DND-41 (cell line): Measurements from ENCODE around the gene MRPL9.

Experiments
- ATAC-seq: fragments of 200-7000 bp; cut with Tn5 transposase; 3 replicates; pipeline ENCODE4 v1.9.1; 2021; ENCODE audit warnings: low read depth; ENCODE audit not compliant: insufficient read depth
- DNase-seq: peaks from one replicate; pipeline ENCODE4 v3.0.0-alpha.2; 2020
- H2AFZ ChIP-seq: 2 replicates; pipeline ENCODE4 v1.6.0; 2012; ENCODE audit warnings: low read depth, low read length
- H3K27ac ChIP-seq: 2 replicates; pipeline ENCODE4 v1.5.1; 2012; ENCODE audit warnings: low read length, inconsistent platforms
- H3K27me3 ChIP-seq: fragments of 200-600 bp; sonication (generic); 2 replicates; pipeline ENCODE4 v1.6.0; 2012; ENCODE audit warnings: low read length, mild to moderate bottlenecking, inconsistent platforms; ENCODE audit not compliant: insufficient read depth, poor library complexity
- H3K36me3 ChIP-seq: 2 replicates; pipeline ENCODE4 v1.5.1; 2012; ENCODE audit warnings: low read length, inconsistent platforms; ENCODE audit not compliant: insufficient read depth
- H3K4me1 ChIP-seq: 2 replicates; pipeline ENCODE4 v1.5.1; 2012; ENCODE audit warnings: mild to moderate bottlenecking, low read length; ENCODE audit not compliant: insufficient read depth
- H3K4me2 ChIP-seq: 2 replicates; pipeline ENCODE4 v1.6.0; 2012; ENCODE audit warnings: mild to moderate bottlenecking, moderate library complexity, low read length, inconsistent platforms; ENCODE audit not compliant: insufficient read depth
- H3K4me3 ChIP-seq, 2 experiments: fragments of 200-600 bp in 1 of 2; shearing (Covaris generic) in 1 of 2; 2 replicates each; pipeline ENCODE4 v1.5.1; 2012 to 2016; ENCODE audit warnings: inconsistent platforms in 2 of 2, low read length in 2 of 2, mild to moderate bottlenecking in 2 of 2, low read depth in 1 of 2, moderate library complexity in 1 of 2
- H3K79me2 ChIP-seq: 2 replicates; pipeline ENCODE4 v1.6.0; 2012; ENCODE audit warnings: low read length, inconsistent platforms; ENCODE audit not compliant: insufficient read depth
- H3K9ac ChIP-seq: 2 replicates; pipeline ENCODE4 v1.6.0; 2012; ENCODE audit warnings: low read depth, mild to moderate bottlenecking, inconsistent platforms, low read length, moderate library complexity
- H3K9me3 ChIP-seq: 2 replicates; pipeline ENCODE4 v1.5.1; 2012; ENCODE audit warnings: low read length, moderate library complexity, mild to moderate bottlenecking, inconsistent platforms; ENCODE audit not compliant: insufficient read depth, severe bottlenecking
- H4K20me1 ChIP-seq: 2 replicates; pipeline ENCODE4 v1.6.0; 2012; ENCODE audit warnings: low read length; ENCODE audit not compliant: insufficient read depth
- CTCF ChIP-seq: IDR thresholded peaks from 2 replicates; pipeline ENCODE4 v1.5.1; 2012; ENCODE audit warnings: borderline replicate concordance, low read length, moderate library complexity, mild to moderate bottlenecking; ENCODE audit not compliant: poor library complexity, severe bottlenecking; ENCODE audit errors: extremely low read depth
- EZH2 ChIP-seq: IDR thresholded peaks from 3 replicates; pipeline ENCODE4 v1.6.1; 2012; ENCODE audit warnings: borderline replicate concordance, low read depth, mild to moderate bottlenecking, moderate library complexity, low read length, inconsistent platforms; ENCODE audit not compliant: severe bottlenecking

MRPL9 gene

DNA sequence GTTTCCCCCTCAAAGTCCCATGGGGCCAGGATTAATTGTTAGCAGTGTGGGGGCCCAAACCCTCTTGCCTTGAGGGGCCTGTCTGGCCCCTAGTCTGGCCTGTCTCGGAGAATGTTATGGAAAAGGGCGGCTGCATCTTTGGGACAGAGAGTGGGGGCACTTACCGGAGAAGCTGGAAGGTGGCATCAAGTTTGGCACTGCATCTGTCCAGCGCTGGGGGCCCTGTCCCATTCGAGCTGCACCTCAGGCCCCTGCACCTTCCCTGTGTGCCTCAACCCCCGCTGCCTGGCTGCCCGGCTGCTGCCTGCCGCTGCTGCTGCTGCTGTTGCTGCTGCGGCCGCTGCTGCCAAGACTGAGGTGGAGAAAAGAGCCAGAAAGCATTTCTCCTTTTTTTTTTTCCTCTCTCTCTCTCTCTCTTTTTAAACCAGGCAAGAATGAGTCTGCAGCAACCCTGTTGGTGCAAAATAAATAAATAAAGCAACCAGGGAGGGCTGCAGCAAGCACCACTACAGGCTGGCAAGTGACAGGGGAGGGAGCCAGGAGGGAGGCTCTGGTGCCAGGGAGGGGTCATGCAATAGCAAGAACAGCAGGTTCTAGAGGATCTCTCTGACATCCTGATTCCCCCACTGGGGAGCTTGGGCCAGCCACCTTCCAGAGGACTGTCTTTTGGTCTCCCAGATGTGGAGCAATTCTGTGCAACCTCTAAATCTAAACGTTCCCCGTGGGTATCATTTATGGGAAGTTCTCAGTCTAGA is 41.9 kb upstream of the MRPL9 start, which contains the start of gene LINGO4:
Gene LINGO4 (minus strand): TSS at position 354 of the 755 bp plus-strand sequence. CDS start 2,715 bp downstream, outside the sequence.
- peak; percentile 31; the same call in 1 of the 3 replicates for ATAC-seq
- Histone ChIP-seq H3K27me3 (no peaks in the 10 kb centered on the region), H3K27ac (no peak within 1 kb of the TSS), H4K20me1 (no peaks in the 10 kb centered on the region), H3K9me3 (no peaks in the 10 kb centered on the region), H3K4me3 (no peak within 1 kb of the TSS), H3K36me3 (peaks cover 7% of the 10 kb centered on the region), H3K9ac (no peak within 1 kb of the TSS), H3K79me2 (no peaks in the 10 kb centered on the region), H3K4me2 (no peak within 1 kb of the TSS), H3K4me1 (no peaks in the 10 kb centered on the region), H2AFZ (no peak within 1 kb of the TSS)
- no peak for DNase-seq
- TF ChIP-seq EZH2 (no peak), CTCF (no peak)

DNA sequence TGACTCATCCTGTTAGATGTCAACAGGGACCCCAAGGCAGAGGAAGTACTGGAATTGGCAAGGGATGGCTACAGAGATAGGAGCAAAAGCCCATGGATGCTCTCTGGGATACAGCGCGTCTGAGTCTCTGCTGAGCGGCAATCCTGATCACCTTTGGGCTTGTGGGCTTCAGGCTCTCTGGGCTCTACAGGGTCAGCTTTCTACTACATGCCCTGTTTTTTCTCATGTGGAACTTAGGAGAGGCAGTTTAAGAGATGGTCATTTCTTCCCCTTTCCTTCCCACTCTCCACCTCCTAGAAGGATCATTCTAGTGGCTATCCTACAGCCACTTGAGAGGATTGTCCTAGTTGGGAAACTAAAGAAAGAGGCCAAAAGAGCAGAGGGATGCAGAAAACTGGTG is 40.6 kb upstream of the MRPL9 start:
- ATAC-seq: no peak
- peaks cover 7% of the 10 kb centered on the region for H3K36me3 ChIP-seq
- no peaks in the 10 kb centered on the region for H3K27me3 ChIP-seq

GRCh38 chr1:151803164-151803563 is 39.9 kb upstream of the MRPL9 start:
- Histone ChIP-seq H3K27me3 (no peaks in the 10 kb centered on the region), H3K4me1 (no peaks in the 10 kb centered on the region), H2AFZ (no peak overlapping the region), H4K20me1 (no peaks in the 10 kb centered on the region), H3K4me3 (no peak overlapping the region), H3K9me3 (no peaks in the 10 kb centered on the region), H3K79me2 (no peaks in the 10 kb centered on the region), H3K4me2 (no peak overlapping the region), H3K27ac (no peak overlapping the region), H3K36me3 (peaks cover 7% of the 10 kb centered on the region), H3K9ac (no peak overlapping the region)
- no peak for ATAC-seq
- DNase-seq: no peak
- TF ChIP-seq CTCF (no peak), EZH2 (no peak)

More for the DNA sequence above, 40.6 kb upstream of the MRPL9 start:
- Histone ChIP-seq H3K27ac (no peak overlapping the region), H3K4me2 (no peak overlapping the region), H3K9me3 (no peaks in the 10 kb centered on the region), H3K9ac (no peak overlapping the region), H4K20me1 (no peaks in the 10 kb centered on the region), H3K4me3 (no peak overlapping the region), H3K4me1 (no peaks in the 10 kb centered on the region), H2AFZ (no peak overlapping the region), H3K79me2 (no peaks in the 10 kb centered on the region)
- TF ChIP-seq CTCF (no peak), EZH2 (no peak)
- DNase-seq: no peak
